Caco-2 (cell line): ENCODE data around the gene TAX1BP3. TPM values are rescaled to one million over a fixed set of nuclear protein-coding genes. Genes with fewer than 3 reads are reported as not detected.

Source experiments
- BruUV-seq: library from RNA; stranded (reverse); fragments of 400-500 nt; replicated peaks from 2 replicates; lab custom pipeline; 2021; lab: Mats Ljungman, UMichigan
- CTCF ChIA-PET: fragments of 300-600 bp; sonication (Branson Sonifier 250); formaldehyde crosslinking; loops from one replicate; lab custom pipeline; 2022; ENCODE audit warnings: antibody characterized with exemption; lab: Charles Lee
- POLR2A ChIA-PET: fragments of 300-600 bp; sonication (Branson Sonifier 250); formaldehyde crosslinking; loops from one replicate; lab custom pipeline; 2022; ENCODE audit warnings: antibody characterized with exemption; lab: Charles Lee
- DNase-seq, 2 experiments: peaks; one replicate each; pipeline versions ENCODE4 v3.0.0 to v3.0.0-alpha.2; 2020 to 2022
- H3K27me3 ChIP-seq: replicated peaks from 2 replicates; pipeline ENCODE4 v1.6.0; 2011; ENCODE audit warnings: low read length; ENCODE audit not compliant: control insufficient read depth, insufficient read depth
- H3K36me3 ChIP-seq: 2 replicates; pipeline ENCODE4 v1.5.1; 2011; ENCODE audit warnings: low read length; ENCODE audit not compliant: control insufficient read depth, insufficient read depth
- H3K4me1 ChIP-seq: fragments of 250-450 bp; sonication (Bioruptor Pico); 2 replicates; pipeline ENCODE4 v1.5.1; 2020; ENCODE audit warnings: mild to moderate bottlenecking
- H3K4me3 ChIP-seq: 2 replicates; pipeline ENCODE4 v1.5.1; 2011; ENCODE audit warnings: low read depth, mild to moderate bottlenecking, control low read depth, low read length
- H3K9me3 ChIP-seq: fragments of 250-450 bp; sonication (Bioruptor Pico); 2 replicates; pipeline ENCODE4 v1.5.1; 2020; ENCODE audit warnings: mild to moderate bottlenecking, moderate library complexity
- H3K27ac Mint-ChIP-seq: one replicate; pipeline ENCODE4 v1.8.0; 2022; ENCODE audit warnings: mixed read lengths; ENCODE audit not compliant: unreplicated experiment
- H3K27me3 Mint-ChIP-seq: one replicate; pipeline ENCODE4 v1.8.0; 2022; ENCODE audit warnings: mixed read lengths; ENCODE audit not compliant: insufficient read depth, unreplicated experiment
- H3K36me3 Mint-ChIP-seq: one replicate; pipeline ENCODE4 v1.8.0; 2022; ENCODE audit warnings: mild to moderate bottlenecking, mixed read lengths; ENCODE audit not compliant: insufficient read depth, unreplicated experiment
- H3K4me1 Mint-ChIP-seq: one replicate; pipeline ENCODE4 v1.8.0; 2022; ENCODE audit warnings: low read depth, mixed read lengths; ENCODE audit not compliant: unreplicated experiment
- H3K4me3 Mint-ChIP-seq: one replicate; pipeline ENCODE4 v1.8.0; 2022; ENCODE audit warnings: mild to moderate bottlenecking, moderate library complexity, mixed read lengths; ENCODE audit not compliant: unreplicated experiment
- H3K9me3 Mint-ChIP-seq: one replicate; pipeline ENCODE4 v1.8.0; 2022; ENCODE audit warnings: mixed read lengths; ENCODE audit not compliant: unreplicated experiment
- CTCF ChIP-seq, 2 experiments: fragments of 200-600 bp in 1 of 2; IDR thresholded peaks; 1 replicate in 1 of 2; 2 replicates in 1 of 2; pipeline versions ENCODE4 v1.5.1 to v1.8.0; 2011 to 2022; ENCODE audit warnings: antibody characterized with exemption in 1 of 2, control low read depth in 1 of 2, inconsistent platforms in 1 of 2, low read depth in 1 of 2, low read length in 1 of 2, mild to moderate bottlenecking in 1 of 2, moderate library complexity in 1 of 2; ENCODE audit not compliant: insufficient read depth in 1 of 2, severe bottlenecking in 1 of 2, unreplicated experiment in 1 of 2
- intact Hi-C: fragments of 100-400 bp; cut with micrococcal nuclease; formaldehyde crosslinking; loops from one replicate; pipeline ENCODE4 v1.10.0; 2022; ENCODE audit not compliant: unreplicated experiment
- total RNA-seq: library from RNA; stranded (reverse); gene quantifications from 2 replicates; pipeline ENCODE4 v1.2.3, GENCODE V29; 2022

TAX1BP3 gene
- total RNA-seq, 1 experiment from 2014 or later: 58.2 TPM

- Mint-ChIP-seq H3K4me1 (no peaks in the 10 kb centered on the region), H3K27ac (no peak overlapping the region), H3K9me3 (no peaks in the 10 kb centered on the region), H3K27me3 (no peaks in the 10 kb centered on the region), H3K36me3 (no peaks in the 10 kb centered on the region), H3K4me3 (no peak overlapping the region)
- no peak for TF ChIP-seq CTCF (IDR thresholded peaks at IDR 0.05; ENCODE audit: insufficient read depth in 1 of 2, low read depth in 1 of 2, low read length in 1 of 2, severe bottlenecking in 1 of 2, unreplicated experiment in 1 of 2)
- Histone ChIP-seq H3K36me3 (no peaks in the 10 kb centered on the region), H3K9me3 (no peaks in the 10 kb centered on the region), H3K4me3 (no peak overlapping the region), H3K27me3 (no peaks in the 10 kb centered on the region), H3K4me1 (no peaks in the 10 kb centered on the region)
- no peak for DNase-seq
- BruUV-seq: no TSS peak
- ChIA-PET POLR2A (no interaction called here), CTCF (no interaction called here)
- intact Hi-C loops: no loop called here
These were observed 24.0 kb upstream of the TAX1BP3 start for GRCh38 chr17:3692346-3692745.

GRCh38 chr17:3691617-3692067, 23.3 kb upstream of the TAX1BP3 start:
- TF ChIP-seq CTCF (IDR thresholded peaks at IDR 0.05; ENCODE audit: insufficient read depth in 1 of 2, low read depth in 1 of 2, low read length in 1 of 2, severe bottlenecking in 1 of 2, unreplicated experiment in 1 of 2): no peak
- Mint-ChIP-seq H3K4me1 (no peaks in the 10 kb centered on the region), H3K27ac (no peak overlapping the region), H3K36me3 (no peaks in the 10 kb centered on the region), H3K27me3 (no peaks in the 10 kb centered on the region), H3K4me3 (no peak overlapping the region), H3K9me3 (no peaks in the 10 kb centered on the region)
- Histone ChIP-seq H3K4me3 (no peak overlapping the region), H3K9me3 (no peaks in the 10 kb centered on the region), H3K36me3 (no peaks in the 10 kb centered on the region), H3K27me3 (no peaks in the 10 kb centered on the region), H3K4me1 (no peaks in the 10 kb centered on the region)
- ChIA-PET POLR2A (no interaction called here), CTCF (no interaction called here)
- BruUV-seq: no TSS peak
- DNase-seq: no peak
- intact Hi-C loops: no loop called here

- H3K36me3 Mint-ChIP-seq: no peaks in the 10 kb centered on the region
- no peaks in the 10 kb centered on the region for H3K27me3 Mint-ChIP-seq
- CTCF ChIA-PET: no interaction called here
- Histone ChIP-seq H3K36me3 (no peaks in the 10 kb centered on the region), H3K9me3 (no peaks in the 10 kb centered on the region), H3K4me1 (no peaks in the 10 kb centered on the region), H3K4me3 (no peak overlapping the region), H3K27me3 (no peaks in the 10 kb centered on the region)
- intact Hi-C loops: no loop called here
- POLR2A ChIA-PET: no interaction called here
- H3K4me1 Mint-ChIP-seq: no peaks in the 10 kb centered on the region
- BruUV-seq: no TSS peak
- no peak overlapping the region for H3K27ac Mint-ChIP-seq
- no peak overlapping the region for H3K4me3 Mint-ChIP-seq
- H3K9me3 Mint-ChIP-seq: no peaks in the 10 kb centered on the region
- TF ChIP-seq CTCF (IDR thresholded peaks at IDR 0.05; ENCODE audit: insufficient read depth in 1 of 2, low read depth in 1 of 2, low read length in 1 of 2, severe bottlenecking in 1 of 2, unreplicated experiment in 1 of 2): no peak
- no peak for DNase-seq
These were observed 21.8 kb upstream of the TAX1BP3 start for GRCh38 chr17:3690094-3690715.
